Gastrocnemius medialis (tissue), 4 donors: ENCODE results near the gene AMFR.

ENCODE experiments used
- POLR2A ChIP-seq, 2 donors: fragments of 450-650 bp; IDR thresholded peaks; one replicate each; pipeline ENCODE4 v1.6.1; 2017; ENCODE audit warnings: antibody characterized with exemption in 2 of 2, mild to moderate bottlenecking in 2 of 2, moderate library complexity in 2 of 2
- TF ChIP-seq, protein P1 (sequence below), 5 experiments: fragments of 450-650 bp in 3 of 5; fragments of 200-600 bp in 2 of 5; sonication (generic) in 2 of 5; IDR thresholded peaks in 4 of 5; conservative IDR thresholded peaks in 1 of 5; 1 replicate in 4 of 5; 2 replicates in 1 of 5; pipeline ENCODE4 v1.5.1; 2016 to 2019; ENCODE audit warnings: antibody characterized with exemption in 5 of 5, mild to moderate bottlenecking in 3 of 5, moderate library complexity in 3 of 5

DNA sequence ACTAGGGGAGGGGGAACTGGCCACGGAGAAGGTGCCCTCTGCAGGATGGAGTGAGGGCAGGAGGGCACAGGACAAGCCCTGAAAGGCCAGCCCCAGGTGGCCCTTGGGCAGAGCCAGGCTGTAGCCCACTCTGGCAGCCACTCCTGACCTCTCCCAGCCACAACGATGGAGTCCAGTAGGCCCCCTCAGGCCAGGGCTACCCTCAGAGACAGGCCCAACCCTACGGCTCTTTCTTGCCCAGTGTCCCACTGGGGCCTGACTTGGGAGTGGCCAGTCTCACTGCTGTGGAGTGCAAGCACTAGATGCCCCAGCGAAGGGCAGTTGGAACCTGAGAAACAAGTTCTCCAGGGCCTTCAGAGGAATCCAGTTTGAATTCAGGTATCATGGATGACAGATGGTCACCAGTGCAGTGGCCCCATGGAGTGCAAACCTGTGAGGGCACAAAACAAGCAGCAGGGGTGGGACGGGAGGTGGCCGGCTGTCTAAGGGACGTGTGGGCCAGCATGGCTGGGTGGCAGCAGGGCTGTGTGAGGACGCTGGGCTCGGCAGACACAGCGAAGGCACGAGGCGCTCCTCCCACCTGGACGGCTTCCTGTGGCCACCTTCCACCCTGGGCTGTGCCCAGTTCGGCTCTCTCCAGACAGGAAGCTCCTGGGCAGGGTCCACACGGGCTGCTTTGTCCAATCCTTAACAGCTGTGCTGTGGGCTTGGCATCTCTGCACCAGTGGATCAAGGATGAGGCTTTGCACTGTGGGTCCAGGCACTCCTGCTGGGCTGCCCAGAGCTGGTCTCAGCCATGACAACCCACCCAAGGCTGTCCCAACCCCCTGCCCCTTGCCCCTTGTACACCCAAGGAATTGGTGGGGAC, 72.1 kb downstream of the AMFR start:
- TF ChIP-seq, protein P1, sequence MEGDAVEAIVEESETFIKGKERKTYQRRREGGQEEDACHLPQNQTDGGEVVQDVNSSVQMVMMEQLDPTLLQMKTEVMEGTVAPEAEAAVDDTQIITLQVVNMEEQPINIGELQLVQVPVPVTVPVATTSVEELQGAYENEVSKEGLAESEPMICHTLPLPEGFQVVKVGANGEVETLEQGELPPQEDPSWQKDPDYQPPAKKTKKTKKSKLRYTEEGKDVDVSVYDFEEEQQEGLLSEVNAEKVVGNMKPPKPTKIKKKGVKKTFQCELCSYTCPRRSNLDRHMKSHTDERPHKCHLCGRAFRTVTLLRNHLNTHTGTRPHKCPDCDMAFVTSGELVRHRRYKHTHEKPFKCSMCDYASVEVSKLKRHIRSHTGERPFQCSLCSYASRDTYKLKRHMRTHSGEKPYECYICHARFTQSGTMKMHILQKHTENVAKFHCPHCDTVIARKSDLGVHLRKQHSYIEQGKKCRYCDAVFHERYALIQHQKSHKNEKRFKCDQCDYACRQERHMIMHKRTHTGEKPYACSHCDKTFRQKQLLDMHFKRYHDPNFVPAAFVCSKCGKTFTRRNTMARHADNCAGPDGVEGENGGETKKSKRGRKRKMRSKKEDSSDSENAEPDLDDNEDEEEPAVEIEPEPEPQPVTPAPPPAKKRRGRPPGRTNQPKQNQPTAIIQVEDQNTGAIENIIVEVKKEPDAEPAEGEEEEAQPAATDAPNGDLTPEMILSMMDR (IDR thresholded peaks at IDR 0.05 in 4 of 5, conservative IDR thresholded peaks at IDR 0.05 in 1 of 5) = no peak
- no peak for TF ChIP-seq POLR2A (IDR thresholded peaks at IDR 0.05)
